NCI-H524 treated with DMSO at 0.1 percent for 48 hours (cell line): ENCODE data around the gene C2orf92.
"Not testable (repeated sequence)": the region's sequence is repeated elsewhere in the genome, so short reads cannot be mapped to it uniquely, and the experiment has no call there.

Experiments used
- DNase-seq: peaks from one replicate; lab custom pipeline; 2025; lab: John Stamatoyannopoulos, UW

Gene C2orf92

GRCh38 chr2:97693476-97693875, 24.0 kb downstream of the C2orf92 start:
- no peak for DNase-seq

GRCh38 chr2:97695744-97696143, 26.2 kb downstream of the C2orf92 start:
- no peak for DNase-seq

- peak; percentile 26 for DNase-seq
Observed at GRCh38 chr2:97697252-97698235, 28.0 kb downstream of the C2orf92 start.

DNA sequence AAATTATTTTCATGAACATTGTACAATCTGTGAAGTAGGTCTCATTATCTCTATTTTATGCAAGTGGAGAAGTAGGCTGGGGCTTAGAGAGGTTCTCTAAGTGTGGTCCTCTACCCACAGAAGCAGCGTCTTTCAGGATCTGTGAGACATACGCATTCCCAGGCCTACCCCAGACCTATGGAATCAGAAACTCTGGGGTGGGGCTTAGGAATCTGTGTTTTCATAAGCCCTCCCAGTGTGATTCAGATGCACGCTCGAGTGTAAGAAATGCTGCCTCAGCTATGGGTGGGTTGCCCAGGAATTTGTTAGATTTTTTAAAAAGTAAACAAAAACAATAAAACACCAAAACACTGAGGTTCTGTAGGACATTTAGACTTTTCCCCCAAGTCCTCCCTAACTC, 29.0 kb downstream of the C2orf92 start:
- DNase-seq = no peak

- DNase-seq = peak; percentile 7
Observed at GRCh38 chr2:97699765-97700444, 30.4 kb downstream of the C2orf92 start.

DNA sequence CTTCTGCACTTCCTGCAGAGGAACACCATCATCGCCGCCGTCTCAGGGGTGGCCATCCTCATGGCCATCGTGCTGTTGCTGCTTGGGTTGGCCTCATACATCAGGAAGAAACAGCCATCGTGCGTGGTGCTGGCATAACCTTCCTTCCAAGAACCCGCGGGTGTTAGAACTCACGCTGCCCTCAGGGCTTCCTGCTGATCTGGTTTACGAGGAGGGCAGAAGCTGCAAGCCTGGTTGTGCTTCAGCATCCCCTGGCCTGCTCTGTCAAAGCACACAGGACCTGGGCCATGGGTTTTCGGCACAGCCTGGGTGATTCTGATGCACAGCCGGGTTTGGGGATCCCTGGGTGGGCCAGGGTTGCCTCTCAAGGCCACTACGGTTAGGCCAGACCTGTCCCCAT, 31.7 kb downstream of the C2orf92 start:
- DNase-seq = no peak

GRCh38 chr2:97701851-97702465, 32.4 kb downstream of the C2orf92 start:
- DNase-seq = no peak

DNA sequence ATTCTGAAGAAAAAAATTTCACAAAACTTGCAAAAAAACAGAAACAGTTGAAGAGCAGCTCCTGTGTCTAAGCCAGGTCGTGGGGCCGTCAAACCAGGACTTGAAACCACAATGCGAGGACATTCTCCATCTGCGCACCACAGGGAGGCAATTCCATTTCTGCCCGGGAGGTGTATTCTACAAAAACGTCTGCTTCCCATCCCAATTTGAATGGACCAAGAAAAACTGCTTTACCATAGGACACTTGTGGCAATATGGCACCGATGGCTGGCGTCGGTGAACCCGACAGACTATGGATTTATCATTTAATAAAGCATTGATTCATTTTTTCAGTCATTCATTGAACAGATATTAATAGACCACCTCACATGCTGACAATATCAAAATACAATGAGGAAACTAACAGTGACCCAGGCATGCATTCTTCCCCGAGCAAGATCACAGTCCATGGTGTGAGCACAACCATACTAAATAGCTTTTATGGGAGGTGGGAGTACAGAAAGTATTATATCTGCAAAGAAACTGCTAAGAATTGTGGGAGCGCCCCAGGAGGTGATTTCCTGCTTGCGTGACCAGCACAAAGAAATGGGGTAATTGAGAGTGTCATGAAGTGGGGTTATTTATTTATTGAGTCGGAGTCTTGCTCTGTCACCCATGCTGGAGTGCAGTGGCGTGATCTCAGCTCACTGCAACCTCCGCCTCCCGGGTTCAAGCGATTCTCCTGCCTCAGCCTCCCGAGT, 33.4 kb downstream of the C2orf92 start:
- DNase-seq = no peak

DNA sequence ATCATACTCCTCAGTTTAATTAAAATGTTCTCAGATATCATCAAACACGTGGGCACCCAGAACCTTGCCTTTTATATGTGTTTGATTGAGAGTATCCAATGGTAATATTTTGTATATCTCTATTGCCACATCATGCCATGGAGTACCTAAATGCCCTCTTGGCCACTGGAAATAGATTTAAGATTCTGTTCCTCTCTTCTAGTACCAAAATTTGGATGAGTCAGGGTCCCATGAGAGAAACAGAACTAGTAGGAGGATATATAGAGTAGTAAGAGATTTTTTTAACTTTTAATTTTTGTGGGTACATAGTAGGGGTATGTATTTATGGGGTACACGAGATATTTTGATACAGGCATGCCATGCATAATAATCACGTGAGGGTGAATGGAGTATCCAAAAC, 34.2 kb downstream of the C2orf92 start:
- no peak for DNase-seq

- no peak for DNase-seq
Observed at GRCh38 chr2:97704989-97705388, 35.5 kb downstream of the C2orf92 start.

DNA sequence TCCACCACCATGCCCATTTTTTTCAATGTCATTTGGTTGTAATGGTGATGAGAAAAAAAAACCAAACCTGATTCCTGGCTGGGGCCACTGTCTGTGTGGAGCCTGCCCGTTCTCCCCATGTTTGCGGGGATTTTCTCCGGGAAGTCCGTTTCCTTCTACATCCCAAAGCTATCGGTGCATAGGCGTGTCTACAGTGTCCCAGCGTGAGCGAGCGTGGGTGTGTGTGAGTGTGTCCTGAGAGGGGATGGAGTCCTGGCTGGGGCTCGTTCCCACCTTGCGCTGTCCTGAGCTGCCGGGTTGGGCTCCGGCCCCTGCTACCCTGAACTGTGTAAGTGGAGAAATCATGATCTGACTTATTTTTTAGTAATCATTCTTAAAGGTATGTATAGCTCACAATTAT, 36.6 kb downstream of the C2orf92 start:
- DNase-seq = no peak

DNA sequence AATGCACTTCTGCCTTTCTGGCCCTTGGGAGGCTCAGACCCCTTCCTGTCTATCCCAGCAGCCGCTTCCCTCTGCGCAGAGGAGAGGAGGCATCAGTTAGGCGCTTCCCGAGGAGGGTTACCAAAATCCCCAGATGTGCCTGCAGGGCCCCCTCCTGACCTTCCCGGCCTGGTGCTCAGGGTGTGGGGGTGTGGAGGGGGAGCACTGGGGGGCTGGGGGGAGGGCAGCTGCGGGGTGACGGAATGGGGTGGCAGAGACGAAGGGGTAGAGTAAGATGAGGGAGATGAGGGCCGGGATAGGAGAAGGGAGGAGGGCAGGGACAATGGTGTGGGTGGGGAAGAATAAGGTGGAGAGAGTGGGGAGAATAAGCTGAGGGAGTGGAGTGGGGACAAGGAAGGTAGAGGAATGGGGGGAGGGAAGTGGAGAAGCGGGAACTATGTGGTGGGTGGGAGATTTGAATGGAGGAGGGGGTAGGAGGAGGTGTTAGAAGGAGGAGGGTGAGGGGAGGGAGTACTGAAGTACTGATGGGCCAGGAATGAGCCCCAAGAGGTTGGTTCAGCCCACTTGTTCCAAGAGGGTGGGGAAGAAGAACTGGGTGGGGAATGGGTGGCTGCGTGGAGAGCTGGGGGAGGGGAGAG, 37.3 kb downstream of the C2orf92 start:
- no peak for DNase-seq

GRCh38 chr2:97707362-97708047, 38.0 kb downstream of the C2orf92 start:
- DNase-seq = no peak

GRCh38 chr2:97708048-97708380, 38.5 kb downstream of the C2orf92 start:
- no peak for DNase-seq

- no peak for DNase-seq
Observed at GRCh38 chr2:97708608-97709007, 39.1 kb downstream of the C2orf92 start.

DNA sequence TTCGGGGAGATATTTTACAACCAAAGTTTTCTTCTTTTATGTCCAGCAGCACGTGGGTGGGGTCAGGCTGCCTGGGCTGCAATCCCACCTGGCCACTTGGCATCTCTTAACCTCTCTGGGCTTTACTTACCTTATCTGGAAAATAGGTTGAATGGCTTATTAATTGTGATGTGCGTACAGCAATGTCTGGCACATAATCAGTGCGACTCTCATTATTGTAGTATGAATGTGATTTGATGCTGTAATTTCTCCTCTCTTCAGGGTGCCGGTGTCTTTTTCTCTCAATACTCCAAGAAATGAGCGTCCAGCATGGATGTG, 41.8 kb downstream of the C2orf92 start:
- DNase-seq = no peak

- not testable (repeated sequence) for DNase-seq
Observed at GRCh38 chr2:97712175-97712574, 42.7 kb downstream of the C2orf92 start.

DNA sequence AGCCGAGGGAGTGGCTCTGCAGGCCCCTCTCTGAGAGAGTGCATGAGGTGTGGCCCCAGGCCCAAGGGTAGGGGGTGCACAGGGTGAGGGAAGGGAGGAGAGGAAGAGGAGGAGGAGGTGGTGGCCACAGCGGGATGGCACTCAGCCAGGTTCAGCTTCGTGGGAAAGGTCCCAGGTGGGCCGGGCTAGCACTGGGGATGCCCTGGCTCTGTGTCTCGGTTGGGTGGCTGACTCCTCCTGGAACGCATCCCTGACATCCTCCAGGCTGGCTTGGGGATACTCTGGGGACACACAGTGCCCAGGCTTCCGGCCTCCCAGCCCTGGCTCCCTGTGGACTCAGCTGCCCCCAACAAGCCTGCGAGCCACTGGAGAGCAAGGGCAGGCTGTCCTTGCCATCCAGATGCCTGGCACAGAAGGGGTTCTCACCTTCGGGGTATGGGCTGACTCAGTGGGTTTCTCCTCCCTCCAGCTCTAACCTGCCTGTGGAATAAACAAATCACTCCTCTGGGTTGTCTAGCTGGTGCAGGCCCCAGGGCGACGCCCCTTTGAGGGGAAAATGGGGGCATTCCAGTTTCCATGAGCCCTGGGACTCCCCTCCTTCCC, 43.3 kb downstream of the C2orf92 start:
- DNase-seq = no peak

GRCh38 chr2:97713296-97714083, 44.0 kb downstream of the C2orf92 start, which contains the start of gene ZAP70:
ZAP70 (plus strand) TSS chr2:97713576; CDS start chr2:97724037, 10,461 bp downstream.
- no peak for DNase-seq
